ENCODE results near the gene R3HDM4. TPM values are rescaled to one million over a fixed set of nuclear protein-coding genes. Genes with fewer than 3 reads are reported as not detected.

Gene R3HDM4
- total and polyA plus RNA-seq, 9 of the 15 experiments (the other 6 are each of a cell fraction or from before 2014, with no cell fraction given), result 3.2 to 154 (median 59.0) TPM

DNA sequence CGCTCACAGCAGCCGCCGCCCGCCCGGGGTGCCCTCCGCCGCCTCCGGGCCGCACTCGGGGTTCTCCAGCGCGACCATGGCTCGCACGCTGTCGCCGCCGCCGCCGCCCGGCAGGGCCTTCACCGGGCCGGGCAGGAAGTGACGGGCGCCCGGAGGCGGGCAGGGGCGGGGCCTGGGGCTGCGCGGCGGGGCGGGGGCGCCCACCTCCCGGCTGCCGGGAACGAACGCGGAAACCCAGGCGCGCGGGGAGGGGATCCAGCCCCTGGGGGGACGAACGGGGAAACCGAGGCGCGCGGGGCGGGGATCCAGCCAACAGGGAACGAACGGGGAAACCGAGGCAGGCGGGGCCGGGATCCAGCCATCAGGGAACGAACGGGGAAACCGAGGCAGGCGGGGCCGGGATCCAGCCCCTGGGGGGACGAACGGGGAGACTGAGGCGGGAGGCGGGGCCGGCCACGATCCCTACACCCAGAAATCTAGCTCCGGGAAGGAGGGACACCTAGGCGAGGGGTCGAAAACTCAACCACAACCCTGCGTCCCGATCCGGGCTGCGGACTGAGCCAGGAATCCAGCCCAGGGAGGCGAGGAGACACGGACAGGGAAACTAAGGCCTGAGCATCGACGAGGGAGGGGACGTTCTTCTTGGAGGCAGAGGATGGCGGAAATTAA is at the start of gene R3HDM4 (continued):
- TF ChIP-seq, protein P1, sequence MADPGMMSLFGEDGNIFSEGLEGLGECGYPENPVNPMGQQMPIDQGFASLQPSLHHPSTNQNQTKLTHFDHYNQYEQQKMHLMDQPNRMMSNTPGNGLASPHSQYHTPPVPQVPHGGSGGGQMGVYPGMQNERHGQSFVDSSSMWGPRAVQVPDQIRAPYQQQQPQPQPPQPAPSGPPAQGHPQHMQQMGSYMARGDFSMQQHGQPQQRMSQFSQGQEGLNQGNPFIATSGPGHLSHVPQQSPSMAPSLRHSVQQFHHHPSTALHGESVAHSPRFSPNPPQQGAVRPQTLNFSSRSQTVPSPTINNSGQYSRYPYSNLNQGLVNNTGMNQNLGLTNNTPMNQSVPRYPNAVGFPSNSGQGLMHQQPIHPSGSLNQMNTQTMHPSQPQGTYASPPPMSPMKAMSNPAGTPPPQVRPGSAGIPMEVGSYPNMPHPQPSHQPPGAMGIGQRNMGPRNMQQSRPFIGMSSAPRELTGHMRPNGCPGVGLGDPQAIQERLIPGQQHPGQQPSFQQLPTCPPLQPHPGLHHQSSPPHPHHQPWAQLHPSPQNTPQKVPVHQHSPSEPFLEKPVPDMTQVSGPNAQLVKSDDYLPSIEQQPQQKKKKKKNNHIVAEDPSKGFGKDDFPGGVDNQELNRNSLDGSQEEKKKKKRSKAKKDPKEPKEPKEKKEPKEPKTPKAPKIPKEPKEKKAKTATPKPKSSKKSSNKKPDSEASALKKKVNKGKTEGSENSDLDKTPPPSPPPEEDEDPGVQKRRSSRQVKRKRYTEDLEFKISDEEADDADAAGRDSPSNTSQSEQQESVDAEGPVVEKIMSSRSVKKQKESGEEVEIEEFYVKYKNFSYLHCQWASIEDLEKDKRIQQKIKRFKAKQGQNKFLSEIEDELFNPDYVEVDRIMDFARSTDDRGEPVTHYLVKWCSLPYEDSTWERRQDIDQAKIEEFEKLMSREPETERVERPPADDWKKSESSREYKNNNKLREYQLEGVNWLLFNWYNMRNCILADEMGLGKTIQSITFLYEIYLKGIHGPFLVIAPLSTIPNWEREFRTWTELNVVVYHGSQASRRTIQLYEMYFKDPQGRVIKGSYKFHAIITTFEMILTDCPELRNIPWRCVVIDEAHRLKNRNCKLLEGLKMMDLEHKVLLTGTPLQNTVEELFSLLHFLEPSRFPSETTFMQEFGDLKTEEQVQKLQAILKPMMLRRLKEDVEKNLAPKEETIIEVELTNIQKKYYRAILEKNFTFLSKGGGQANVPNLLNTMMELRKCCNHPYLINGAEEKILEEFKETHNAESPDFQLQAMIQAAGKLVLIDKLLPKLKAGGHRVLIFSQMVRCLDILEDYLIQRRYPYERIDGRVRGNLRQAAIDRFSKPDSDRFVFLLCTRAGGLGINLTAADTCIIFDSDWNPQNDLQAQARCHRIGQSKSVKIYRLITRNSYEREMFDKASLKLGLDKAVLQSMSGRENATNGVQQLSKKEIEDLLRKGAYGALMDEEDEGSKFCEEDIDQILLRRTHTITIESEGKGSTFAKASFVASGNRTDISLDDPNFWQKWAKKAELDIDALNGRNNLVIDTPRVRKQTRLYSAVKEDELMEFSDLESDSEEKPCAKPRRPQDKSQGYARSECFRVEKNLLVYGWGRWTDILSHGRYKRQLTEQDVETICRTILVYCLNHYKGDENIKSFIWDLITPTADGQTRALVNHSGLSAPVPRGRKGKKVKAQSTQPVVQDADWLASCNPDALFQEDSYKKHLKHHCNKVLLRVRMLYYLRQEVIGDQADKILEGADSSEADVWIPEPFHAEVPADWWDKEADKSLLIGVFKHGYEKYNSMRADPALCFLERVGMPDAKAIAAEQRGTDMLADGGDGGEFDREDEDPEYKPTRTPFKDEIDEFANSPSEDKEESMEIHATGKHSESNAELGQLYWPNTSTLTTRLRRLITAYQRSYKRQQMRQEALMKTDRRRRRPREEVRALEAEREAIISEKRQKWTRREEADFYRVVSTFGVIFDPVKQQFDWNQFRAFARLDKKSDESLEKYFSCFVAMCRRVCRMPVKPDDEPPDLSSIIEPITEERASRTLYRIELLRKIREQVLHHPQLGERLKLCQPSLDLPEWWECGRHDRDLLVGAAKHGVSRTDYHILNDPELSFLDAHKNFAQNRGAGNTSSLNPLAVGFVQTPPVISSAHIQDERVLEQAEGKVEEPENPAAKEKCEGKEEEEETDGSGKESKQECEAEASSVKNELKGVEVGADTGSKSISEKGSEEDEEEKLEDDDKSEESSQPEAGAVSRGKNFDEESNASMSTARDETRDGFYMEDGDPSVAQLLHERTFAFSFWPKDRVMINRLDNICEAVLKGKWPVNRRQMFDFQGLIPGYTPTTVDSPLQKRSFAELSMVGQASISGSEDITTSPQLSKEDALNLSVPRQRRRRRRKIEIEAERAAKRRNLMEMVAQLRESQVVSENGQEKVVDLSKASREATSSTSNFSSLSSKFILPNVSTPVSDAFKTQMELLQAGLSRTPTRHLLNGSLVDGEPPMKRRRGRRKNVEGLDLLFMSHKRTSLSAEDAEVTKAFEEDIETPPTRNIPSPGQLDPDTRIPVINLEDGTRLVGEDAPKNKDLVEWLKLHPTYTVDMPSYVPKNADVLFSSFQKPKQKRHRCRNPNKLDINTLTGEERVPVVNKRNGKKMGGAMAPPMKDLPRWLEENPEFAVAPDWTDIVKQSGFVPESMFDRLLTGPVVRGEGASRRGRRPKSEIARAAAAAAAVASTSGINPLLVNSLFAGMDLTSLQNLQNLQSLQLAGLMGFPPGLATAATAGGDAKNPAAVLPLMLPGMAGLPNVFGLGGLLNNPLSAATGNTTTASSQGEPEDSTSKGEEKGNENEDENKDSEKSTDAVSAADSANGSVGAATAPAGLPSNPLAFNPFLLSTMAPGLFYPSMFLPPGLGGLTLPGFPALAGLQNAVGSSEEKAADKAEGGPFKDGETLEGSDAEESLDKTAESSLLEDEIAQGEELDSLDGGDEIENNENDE (IDR thresholded peaks at IDR 0.05; ENCODE audit: low read depth, low read length), result no peak
- no peak for TF ChIP-seq ELF2 (CRISPR knock-in tag; IDR thresholded peaks at IDR 0.05)
- TF ChIP-seq DMBX1 (CRISPR knock-in tag; IDR thresholded peaks at IDR 0.05; ENCODE audit: borderline replicate concordance), result no peak
- 0 out of 2 replicates have a peak, but pooled peaks have one; percentile 36 for TF ChIP-seq MYC (IDR thresholded peaks at IDR 0.05; ENCODE audit: low read depth, low read length)
- TF ChIP-seq MYC (CRISPR knock-in tag; IDR thresholded peaks at IDR 0.05; ENCODE audit: borderline replicate concordance, low read depth), result no peak
- TF ChIP-seq RBFOX2 (IDR thresholded peaks at IDR 0.05; ENCODE audit: low read depth, low read length), result peak; percentile 77
- no peak for TF ChIP-seq CBFA2T3 (IDR thresholded peaks at IDR 0.05)
- peak; percentile 21 for TF ChIP-seq TBP (optimal IDR thresholded peaks at IDR 0.05; ENCODE audit: low read depth, low read length)
- TF ChIP-seq TAF7 (tag; IDR thresholded peaks at IDR 0.05), result no peak
- no peak for TF ChIP-seq ASH1L (IDR thresholded peaks at IDR 0.05; ENCODE audit: borderline replicate concordance, low read depth, partially characterized antibody)
- no peak for TF ChIP-seq MED1 (CRISPR knock-in tag; IDR thresholded peaks at IDR 0.05; ENCODE audit: borderline replicate concordance)
- TF ChIP-seq, protein P2, sequence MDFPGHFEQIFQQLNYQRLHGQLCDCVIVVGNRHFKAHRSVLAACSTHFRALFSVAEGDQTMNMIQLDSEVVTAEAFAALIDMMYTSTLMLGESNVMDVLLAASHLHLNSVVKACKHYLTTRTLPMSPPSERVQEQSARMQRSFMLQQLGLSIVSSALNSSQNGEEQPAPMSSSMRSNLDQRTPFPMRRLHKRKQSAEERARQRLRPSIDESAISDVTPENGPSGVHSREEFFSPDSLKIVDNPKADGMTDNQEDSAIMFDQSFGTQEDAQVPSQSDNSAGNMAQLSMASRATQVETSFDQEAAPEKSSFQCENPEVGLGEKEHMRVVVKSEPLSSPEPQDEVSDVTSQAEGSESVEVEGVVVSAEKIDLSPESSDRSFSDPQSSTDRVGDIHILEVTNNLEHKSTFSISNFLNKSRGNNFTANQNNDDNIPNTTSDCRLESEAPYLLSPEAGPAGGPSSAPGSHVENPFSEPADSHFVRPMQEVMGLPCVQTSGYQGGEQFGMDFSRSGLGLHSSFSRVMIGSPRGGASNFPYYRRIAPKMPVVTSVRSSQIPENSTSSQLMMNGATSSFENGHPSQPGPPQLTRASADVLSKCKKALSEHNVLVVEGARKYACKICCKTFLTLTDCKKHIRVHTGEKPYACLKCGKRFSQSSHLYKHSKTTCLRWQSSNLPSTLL (IDR thresholded peaks at IDR 0.05), result no peak
- TF ChIP-seq PHF8 (IDR thresholded peaks at IDR 0.05; ENCODE audit: borderline replicate concordance, low read length), result peak; percentile 53; the same call in 1 of the 2 replicates
- TF ChIP-seq CHD4 (IDR thresholded peaks at IDR 0.05; ENCODE audit: insufficient read depth, insufficient replicate concordance, low read depth, low read length, poor library complexity, severe bottlenecking), result no peak
- TF ChIP-seq POLR2AphosphoS5 (IDR thresholded peaks at IDR 0.05; ENCODE audit: control insufficient read depth, insufficient read depth, low read depth, low read length), result peak; percentile 63; the same call in 1 of the 2 replicates

All from K562 (cell line).